HUES6 (cell line): Measurements from ENCODE around the gene NOX5.

ENCODE experiments used
- H3K27ac ChIP-seq: 2 replicates; pipeline ENCODE4 v1.7.0; 2013; ENCODE audit warnings: low read depth, mild to moderate bottlenecking, low read length, inconsistent platforms
- H3K27me3 ChIP-seq: 2 replicates; pipeline ENCODE4 v1.6.1; 2013; ENCODE audit warnings: low read length; ENCODE audit not compliant: control insufficient read depth, insufficient read depth
- H3K36me3 ChIP-seq: 2 replicates; pipeline ENCODE4 v1.6.1; 2013; ENCODE audit warnings: low read length; ENCODE audit not compliant: control insufficient read depth, insufficient read depth
- H3K4me1 ChIP-seq: 2 replicates; pipeline ENCODE4 v1.6.1; 2013; ENCODE audit warnings: low read length; ENCODE audit not compliant: control insufficient read depth, insufficient read depth
- H3K4me3 ChIP-seq: 2 replicates; pipeline ENCODE4 v1.5.1; 2013; ENCODE audit warnings: low read depth, low read length
- H3K9ac ChIP-seq: one replicate; pipeline ENCODE4 v1.6.1; 2013; ENCODE audit warnings: mild to moderate bottlenecking, low read length
- H3K9me3 ChIP-seq: 2 replicates; pipeline ENCODE4 v1.6.1; 2013; ENCODE audit warnings: low read depth, low read length; ENCODE audit not compliant: control insufficient read depth, insufficient read depth

The NOX5 gene

DNA sequence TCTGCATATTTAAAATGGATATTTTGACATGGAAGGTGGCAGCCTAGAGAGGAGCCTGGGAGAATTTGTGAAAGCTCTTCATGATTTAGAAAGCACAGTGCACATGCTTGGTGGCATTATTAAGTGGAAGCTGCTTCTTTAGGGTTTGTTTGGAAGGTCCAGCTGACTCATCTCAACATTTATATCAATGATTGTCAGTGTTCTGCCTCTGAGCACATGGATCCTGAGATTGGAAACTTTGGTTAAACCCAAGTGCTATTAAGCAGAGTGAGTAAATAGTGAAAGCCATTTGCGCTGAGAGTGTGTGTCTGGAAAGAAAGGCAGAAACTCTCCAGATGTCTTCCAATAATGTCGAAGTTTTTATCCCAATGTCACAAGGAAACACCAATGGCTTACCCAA lies 7.4 kb downstream of the NOX5 start:
- no peaks in the 10 kb centered on the region for H3K36me3 ChIP-seq
- H3K9ac ChIP-seq: no peak overlapping the region
- no peaks in the 10 kb centered on the region for H3K9me3 ChIP-seq
- no peak overlapping the region for H3K27ac ChIP-seq
- peaks cover 14% of the 10 kb centered on the region; the same call in 1 of the 2 replicates for H3K4me1 ChIP-seq
- no peak overlapping the region for H3K4me3 ChIP-seq
- no peaks in the 10 kb centered on the region for H3K27me3 ChIP-seq

DNA sequence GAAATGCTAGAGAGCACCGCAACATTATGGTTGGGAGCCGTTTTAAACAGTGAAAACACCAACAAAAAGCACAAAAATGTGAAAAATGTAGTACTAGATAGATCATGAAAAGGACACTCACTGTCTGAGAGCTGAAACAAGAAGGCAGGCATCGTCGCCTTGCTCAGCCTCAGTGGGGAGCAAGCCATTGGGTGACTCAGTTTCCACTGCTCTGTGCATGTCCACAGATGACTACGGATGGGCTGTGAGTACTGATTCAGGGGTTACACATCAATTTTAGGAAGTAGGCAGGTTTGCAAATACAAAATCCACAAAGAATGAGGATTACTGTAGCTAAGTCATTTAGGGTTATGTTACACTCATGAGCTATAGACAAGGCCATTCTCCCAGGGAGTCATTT lies 10.8 kb downstream of the NOX5 start:
- Histone ChIP-seq H3K27me3 (no peaks in the 10 kb centered on the region), H3K4me3 (no peak overlapping the region), H3K27ac (no peak overlapping the region), H3K9ac (no peak overlapping the region), H3K4me1 (peaks cover 10% of the 10 kb centered on the region; the same call in 1 of the 2 replicates), H3K36me3 (no peaks in the 10 kb centered on the region), H3K9me3 (no peaks in the 10 kb centered on the region)

DNA sequence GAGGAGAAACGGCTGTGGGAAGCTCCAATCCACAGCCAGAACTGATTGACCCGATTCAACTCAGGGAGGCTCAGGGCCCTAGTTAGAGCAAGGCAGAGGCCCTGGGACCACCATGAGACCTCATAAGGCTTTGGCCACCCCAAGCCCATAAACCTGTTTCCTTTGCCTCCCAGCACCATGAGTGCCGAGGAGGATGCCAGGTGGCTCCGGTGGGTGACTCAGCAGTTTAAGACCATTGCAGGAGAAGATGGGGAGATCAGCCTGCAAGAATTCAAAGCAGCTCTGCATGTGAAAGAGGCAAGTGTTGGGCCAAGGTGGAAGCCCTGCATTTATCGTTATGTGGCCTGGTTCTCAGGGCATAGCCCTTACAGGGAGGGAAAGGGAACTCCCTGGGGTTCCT lies 11.9 kb downstream of the NOX5 start:
- Histone ChIP-seq H3K4me3 (no peak overlapping the region), H3K36me3 (no peaks in the 10 kb centered on the region), H3K27ac (no peak overlapping the region), H3K9me3 (no peaks in the 10 kb centered on the region), H3K9ac (no peak overlapping the region), H3K27me3 (0 out of 2 replicates have a peak, but pooled peaks cover 4% of the 10 kb centered on the region), H3K4me1 (peaks cover 10% of the 10 kb centered on the region; the same call in 1 of the 2 replicates)

DNA sequence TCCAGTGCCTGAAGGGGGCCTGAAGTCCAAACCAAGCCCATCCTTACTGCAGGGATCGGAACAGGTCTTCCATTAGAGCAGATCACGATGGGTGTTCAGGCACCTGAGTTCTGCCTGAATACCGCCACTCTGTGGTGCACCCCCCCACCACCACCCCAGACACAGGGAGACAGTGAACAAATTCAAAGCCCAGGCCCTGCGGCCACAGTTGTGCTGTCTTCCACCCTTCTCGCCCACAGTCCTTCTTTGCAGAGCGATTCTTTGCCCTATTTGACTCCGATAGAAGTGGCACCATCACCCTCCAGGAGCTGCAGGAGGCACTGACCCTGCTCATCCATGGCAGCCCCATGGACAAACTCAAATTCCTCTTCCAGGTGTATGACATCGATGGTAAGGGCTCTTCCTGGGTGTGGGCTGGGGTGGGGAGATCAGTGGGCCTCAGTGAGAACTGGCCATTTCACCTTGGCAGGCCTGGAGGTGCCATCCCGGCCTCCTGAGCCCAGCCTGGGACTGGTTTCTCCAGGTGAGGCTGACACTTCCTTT lies 13.6 kb downstream of the NOX5 start:
- peaks cover 12% of the 10 kb centered on the region for H3K27me3 ChIP-seq
- no peak overlapping the region for H3K27ac ChIP-seq
- no peak overlapping the region for H3K4me3 ChIP-seq
- H3K4me1 ChIP-seq: peaks cover 13% of the 10 kb centered on the region; the same call in 1 of the 2 replicates
- no peaks in the 10 kb centered on the region for H3K9me3 ChIP-seq
- no peak overlapping the region for H3K9ac ChIP-seq
- no peaks in the 10 kb centered on the region for H3K36me3 ChIP-seq

DNA sequence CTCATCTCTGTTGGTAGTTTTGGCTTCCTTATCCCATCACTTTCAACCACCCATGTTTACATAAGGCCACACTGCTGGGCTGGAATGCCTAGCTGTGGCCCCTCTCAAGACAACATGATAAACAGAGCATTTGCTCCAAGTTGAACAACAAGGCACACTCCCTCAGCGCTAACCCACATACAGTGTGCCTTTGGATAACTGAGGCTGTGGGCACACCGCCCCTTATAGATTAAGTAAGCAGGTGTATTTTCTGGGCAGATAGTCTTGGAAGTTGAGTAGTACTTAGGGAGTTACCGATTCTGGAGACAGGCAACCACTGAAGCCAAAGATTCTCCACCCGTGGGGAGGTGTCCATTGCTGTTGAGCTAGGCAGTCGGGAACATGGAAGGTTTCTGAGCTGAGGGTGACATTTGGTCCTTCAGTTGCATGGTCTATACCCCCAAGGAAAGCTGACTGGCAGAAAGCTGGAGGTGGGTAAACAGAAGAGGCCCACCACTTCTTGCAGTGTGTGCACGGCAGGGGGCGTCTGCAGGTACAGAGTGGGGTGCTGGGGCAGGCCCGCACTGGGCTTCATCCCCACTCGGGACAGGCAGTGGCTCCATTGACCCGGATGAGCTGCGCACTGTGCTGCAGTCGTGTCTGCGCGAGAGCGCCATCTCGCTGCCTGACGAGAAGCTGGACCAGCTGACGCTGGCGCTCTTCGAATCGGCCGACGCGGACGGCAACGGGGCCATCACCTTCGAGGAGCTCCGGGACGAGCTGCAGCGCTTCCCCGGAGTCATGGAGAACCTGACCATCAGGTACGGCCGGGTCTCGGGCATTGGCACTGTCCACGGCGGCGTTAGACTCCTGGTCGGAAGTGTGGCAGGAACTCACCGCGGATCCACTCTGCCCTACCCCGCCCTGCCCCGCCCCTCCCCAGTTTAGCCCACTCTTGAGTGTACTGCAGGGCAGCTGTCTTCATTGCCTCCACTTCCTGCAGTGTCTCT lies 16.8 kb downstream of the NOX5 start:
- Histone ChIP-seq H3K4me3 (peak overlapping the region; percentile 43), H3K27ac (no peak overlapping the region), H3K36me3 (no peaks in the 10 kb centered on the region), H3K9me3 (no peaks in the 10 kb centered on the region), H3K4me1 (0 out of 2 replicates have a peak, but pooled peaks cover 10% of the 10 kb centered on the region), H3K9ac (no peak overlapping the region), H3K27me3 (peaks cover 12% of the 10 kb centered on the region)

DNA sequence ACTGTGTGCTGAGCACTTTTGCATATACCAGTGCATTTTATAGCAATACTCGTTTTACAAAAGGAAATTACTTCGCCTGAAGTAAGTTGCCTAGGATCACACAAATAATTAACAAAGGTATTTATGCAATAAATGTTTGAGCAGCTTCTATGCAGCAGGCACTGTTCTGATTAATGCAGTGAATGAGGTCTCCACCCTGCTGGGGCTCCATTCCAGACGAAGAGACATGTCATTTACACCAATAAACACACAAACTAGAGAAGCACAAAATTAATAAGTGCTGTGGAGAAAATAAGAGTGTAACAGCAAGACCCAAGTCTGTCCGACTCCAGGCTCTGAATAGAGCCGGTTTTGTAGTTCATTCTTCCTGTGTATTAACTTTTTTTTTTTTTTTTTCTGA lies 17.5 kb downstream of the NOX5 start:
- Histone ChIP-seq H3K36me3 (no peaks in the 10 kb centered on the region), H3K27me3 (peaks cover 12% of the 10 kb centered on the region), H3K9ac (no peak overlapping the region), H3K4me3 (peak overlapping the region; percentile 43), H3K9me3 (no peaks in the 10 kb centered on the region), H3K27ac (no peak overlapping the region), H3K4me1 (0 out of 2 replicates have a peak, but pooled peaks cover 3% of the 10 kb centered on the region)

DNA sequence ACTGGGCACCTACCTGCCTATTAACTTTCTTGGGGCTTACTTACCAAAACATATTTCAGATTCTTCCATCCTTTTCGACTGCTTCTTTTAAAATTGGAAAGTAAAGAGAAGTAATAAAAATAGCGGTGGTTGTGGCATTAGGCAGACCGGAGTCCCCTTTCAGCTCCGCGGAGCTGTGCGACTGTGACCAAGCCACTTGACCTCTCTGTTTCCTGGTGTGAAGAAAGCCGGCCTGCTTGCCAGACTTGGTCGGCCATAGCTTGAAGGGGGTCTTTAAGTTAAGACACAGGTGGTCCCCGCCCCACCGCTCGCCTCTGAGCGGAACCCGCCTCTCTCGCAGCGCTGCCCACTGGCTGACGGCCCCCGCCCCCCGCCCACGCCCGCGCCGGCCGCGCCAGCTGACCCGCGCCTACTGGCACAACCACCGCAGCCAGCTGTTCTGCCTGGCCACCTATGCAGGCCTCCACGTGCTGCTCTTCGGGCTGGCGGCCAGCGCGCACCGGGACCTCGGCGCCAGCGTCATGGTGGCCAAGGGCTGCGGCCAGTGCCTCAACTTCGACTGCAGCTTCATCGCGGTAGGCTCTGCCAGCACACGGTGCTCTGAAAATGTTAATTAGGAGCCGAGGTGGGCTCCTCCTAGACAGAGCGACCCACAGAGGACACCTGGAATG lies 18.3 kb downstream of the NOX5 start:
- no peak overlapping the region for H3K27ac ChIP-seq
- H3K27me3 ChIP-seq: peaks cover 12% of the 10 kb centered on the region
- H3K9me3 ChIP-seq: no peaks in the 10 kb centered on the region
- no peak overlapping the region for H3K9ac ChIP-seq
- 0 out of 2 replicates have a peak, but pooled peaks cover 3% of the 10 kb centered on the region for H3K4me1 ChIP-seq
- no peak overlapping the region for H3K4me3 ChIP-seq
- H3K36me3 ChIP-seq: no peaks in the 10 kb centered on the region

DNA sequence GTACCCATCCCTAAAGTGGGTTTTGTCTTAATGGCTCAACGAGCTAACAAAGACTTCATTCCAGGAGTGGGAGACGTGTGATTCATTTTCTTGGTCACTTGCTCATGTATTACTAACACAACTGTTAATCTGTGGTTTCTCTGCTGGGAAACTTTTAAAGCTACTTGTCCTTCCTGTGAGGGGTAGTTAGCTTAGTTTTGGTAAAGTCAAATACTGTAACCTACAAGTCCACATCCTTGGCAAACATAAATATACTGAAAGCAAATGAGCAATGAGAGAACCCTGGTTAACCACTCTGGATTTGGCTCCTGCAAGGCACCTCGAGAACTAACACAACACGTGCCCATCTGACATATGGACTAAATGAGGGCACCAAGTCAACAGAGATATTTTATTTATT lies 19.9 kb downstream of the NOX5 start:
- H3K36me3 ChIP-seq: no peaks in the 10 kb centered on the region

DNA sequence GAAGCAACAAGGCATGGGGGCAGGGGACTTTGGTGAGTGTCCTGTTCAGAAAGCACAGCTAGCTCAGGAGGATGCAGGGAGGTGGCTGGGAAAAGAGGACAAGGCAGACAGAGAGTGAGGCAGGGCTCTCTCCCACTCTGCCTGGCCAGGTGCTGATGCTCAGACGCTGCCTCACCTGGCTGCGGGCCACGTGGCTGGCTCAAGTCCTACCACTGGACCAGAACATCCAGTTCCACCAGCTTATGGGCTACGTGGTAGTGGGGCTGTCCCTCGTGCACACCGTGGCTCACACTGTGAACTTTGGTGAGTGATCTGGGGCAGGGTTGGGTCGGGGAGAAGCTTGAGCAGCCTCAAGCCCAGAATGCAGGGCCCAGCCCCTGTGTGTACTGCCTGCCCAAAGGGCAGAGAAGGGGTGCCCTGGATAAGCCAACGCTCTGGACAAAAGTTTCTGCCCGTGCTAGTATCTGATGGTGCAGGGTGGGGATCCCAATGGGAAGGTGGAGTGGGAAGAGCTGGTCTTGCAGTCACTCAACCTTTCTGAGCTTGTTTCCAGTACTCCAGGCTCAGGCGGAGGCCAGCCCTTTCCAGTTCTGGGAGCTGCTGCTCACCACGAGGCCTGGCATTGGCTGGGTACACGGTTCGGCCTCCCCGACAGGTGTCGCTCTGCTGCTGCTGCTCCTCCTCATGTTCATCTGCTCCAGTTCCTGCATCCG lies 20.9 kb downstream of the NOX5 start:
- Histone ChIP-seq H3K4me1 (0 out of 2 replicates have a peak, but pooled peaks cover 3% of the 10 kb centered on the region), H3K27ac (no peak overlapping the region), H3K4me3 (no peak overlapping the region), H3K9ac (no peak overlapping the region), H3K27me3 (peaks cover 12% of the 10 kb centered on the region), H3K36me3 (no peaks in the 10 kb centered on the region), H3K9me3 (no peaks in the 10 kb centered on the region)

More for the DNA sequence above, 19.9 kb downstream of the NOX5 start:
- no peak overlapping the region for H3K27ac ChIP-seq
- H3K9ac ChIP-seq: no peak overlapping the region
- peaks cover 12% of the 10 kb centered on the region for H3K27me3 ChIP-seq
- H3K4me3 ChIP-seq: no peak overlapping the region
- H3K4me1 ChIP-seq: 0 out of 2 replicates have a peak, but pooled peaks cover 3% of the 10 kb centered on the region
- H3K9me3 ChIP-seq: no peaks in the 10 kb centered on the region

DNA sequence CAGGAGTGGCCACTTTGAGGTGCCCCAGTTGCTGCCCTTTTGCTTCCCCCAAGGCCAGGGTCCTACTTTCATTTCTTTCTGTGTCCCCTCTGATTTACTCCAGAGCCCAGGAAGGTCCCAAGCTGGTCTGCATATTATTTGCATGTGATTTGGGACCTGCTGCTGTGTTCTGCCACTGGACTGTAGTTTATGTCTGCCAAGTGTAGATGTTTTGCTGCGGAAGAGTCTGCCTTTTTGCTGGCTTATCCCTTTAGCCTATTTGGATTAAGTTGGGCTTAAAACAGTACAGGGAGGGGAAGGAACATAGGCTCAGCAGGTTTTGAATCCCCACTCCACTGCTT lies 21.4 kb downstream of the NOX5 start:
- Histone ChIP-seq H3K9me3 (no peaks in the 10 kb centered on the region), H3K27ac (no peak overlapping the region), H3K9ac (no peak overlapping the region), H3K27me3 (peaks cover 12% of the 10 kb centered on the region), H3K36me3 (no peaks in the 10 kb centered on the region), H3K4me3 (no peak overlapping the region), H3K4me1 (0 out of 2 replicates have a peak, but pooled peaks cover 3% of the 10 kb centered on the region)
